Stimulated activated CD8-positive, alpha-beta memory T cell treated with anti-CD3 and anti-CD28 coated beads, Interleukin-4, amount 100 ng/mL, for 24 hours (primary cell): Measurements from ENCODE around the gene CACNA2D4.

Experiments
- DNase-seq: peaks from one replicate; pipeline ENCODE4 v3.0.0-alpha.2; 2020; ENCODE audit warnings: low read depth

The CACNA2D4 gene

GRCh38 chr12:1934831-1935230 lies 16.4 kb upstream of the CACNA2D4 start:
- DNase-seq: no peak

DNA sequence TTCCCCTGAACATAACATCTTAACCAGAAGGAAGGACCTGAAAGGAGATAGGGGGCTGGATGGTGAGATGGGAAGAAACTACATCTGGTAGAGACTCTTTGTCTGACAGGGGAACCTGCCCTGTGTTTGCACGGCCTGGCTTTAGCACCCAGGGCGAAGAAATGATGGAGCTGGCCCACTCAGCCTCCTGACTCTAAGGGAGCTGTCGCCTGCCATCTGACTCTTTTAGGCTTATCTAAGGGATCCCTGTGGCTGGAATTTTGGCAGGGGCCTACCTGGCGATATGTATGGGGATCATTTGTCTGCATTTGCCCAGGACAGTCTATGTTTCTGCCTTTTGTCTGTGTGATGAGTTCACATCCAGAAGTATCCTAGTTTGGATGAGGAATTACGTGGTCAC lies 15.6 kb upstream of the CACNA2D4 start:
- DNase-seq: no peak

DNA sequence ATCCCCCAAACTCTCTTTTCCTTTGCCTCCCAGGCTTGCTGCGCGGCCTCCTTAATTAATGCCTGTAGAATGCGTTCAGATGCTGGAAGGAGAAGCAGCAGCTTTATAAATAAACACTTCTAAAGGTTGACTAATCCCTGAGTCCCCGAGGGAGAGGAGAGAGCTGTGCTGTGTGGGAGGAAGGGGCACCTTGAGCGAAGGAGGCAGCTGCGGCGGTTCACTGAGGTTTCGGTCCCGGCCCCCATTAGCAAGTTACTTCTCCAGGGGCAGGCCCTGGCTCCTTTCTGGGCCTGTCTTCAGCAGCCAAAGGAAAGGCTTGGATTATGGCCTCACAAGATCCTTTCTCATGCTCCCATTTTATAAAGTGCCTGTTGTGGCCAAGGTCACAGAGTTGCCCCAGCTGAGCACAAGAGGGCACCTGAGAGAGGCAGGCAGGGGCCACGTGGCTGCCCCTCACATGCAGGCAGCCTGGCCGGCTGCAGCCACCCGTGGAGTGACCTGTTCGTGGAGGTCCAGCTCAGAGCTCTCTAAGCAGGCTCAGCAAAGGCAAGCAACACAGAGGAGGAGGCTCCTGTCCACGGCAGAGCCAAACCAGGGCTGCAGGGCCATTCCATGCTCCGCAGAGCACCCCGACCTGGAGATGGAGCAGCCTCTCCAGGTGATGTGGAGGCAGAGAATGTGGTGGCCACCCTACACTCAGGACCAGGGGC lies 15.0 kb upstream of the CACNA2D4 start:
- no peak for DNase-seq

DNA sequence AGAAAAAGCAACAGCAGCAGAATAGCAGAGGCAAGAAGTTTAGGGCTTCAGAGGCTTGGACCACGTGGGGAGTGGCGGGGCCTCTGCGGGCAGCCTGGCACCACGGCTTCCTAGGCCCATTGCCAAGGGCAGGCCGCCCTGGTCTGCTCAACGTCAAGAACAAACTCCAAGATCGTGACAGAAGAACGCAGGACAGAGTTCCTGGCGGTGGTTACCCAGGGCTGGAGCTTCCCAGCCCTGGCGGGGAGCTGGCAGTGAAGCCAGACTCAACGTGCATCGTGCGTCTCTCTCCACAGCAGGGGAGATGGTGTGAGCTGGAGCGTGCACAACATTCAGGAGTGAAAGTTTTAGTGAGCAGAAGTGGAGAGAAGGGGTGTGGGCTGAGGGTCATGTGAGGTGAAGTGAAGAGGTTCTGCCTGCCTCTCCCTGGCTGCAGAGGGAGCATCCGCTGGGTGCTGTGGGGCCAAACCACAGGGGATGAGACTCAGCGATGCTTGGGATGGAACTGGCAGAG lies 13.9 kb upstream of the CACNA2D4 start:
- DNase-seq: no peak

GRCh38 chr12:1931642-1932041 lies 13.2 kb upstream of the CACNA2D4 start:
- no peak for DNase-seq

DNA sequence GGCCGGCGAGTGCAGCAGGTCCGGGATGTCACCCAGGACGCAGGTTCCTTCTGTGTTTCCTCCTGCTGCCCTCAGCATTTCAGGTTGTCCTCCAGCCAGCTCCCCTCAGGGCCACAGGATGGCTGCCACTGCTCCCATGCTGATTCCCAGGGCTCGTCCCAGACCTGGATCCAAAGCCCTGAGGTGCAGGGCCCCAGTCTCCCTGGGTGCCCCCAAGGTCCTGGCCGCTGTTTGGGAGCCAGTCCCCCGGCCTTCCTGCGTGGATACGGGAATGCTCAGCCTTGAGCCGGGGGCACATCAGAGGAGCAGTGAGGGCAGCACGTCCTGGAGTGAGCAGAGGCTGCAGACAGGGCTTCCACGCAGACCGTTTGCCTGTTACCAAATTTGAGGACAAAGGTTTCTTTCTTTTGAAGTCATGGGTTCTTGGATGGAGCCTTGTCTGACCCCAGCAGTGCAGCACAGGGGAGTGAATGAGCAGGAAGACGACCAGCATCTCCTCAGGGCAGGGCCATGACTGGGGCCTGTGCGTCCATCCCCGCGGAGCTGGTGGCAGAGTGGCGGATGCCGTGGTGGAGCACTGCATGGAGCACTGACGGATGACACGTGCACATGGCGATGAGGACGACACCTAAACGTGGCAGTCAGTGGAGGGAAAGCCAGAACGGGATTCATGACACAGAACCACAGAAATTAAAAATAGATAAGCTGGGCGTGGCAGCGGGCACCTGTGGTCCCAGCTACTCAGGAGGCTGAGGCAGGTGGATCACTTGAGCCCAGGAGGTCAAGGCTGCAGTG lies 12.5 kb upstream of the CACNA2D4 start:
- DNase-seq: no peak

GRCh38 chr12:1929985-1930802 lies 11.7 kb upstream of the CACNA2D4 start:
- DNase-seq: no peak

- no peak for DNase-seq
Observed at GRCh38 chr12:1929241-1929984, 11.0 kb upstream of the CACNA2D4 start.

DNA sequence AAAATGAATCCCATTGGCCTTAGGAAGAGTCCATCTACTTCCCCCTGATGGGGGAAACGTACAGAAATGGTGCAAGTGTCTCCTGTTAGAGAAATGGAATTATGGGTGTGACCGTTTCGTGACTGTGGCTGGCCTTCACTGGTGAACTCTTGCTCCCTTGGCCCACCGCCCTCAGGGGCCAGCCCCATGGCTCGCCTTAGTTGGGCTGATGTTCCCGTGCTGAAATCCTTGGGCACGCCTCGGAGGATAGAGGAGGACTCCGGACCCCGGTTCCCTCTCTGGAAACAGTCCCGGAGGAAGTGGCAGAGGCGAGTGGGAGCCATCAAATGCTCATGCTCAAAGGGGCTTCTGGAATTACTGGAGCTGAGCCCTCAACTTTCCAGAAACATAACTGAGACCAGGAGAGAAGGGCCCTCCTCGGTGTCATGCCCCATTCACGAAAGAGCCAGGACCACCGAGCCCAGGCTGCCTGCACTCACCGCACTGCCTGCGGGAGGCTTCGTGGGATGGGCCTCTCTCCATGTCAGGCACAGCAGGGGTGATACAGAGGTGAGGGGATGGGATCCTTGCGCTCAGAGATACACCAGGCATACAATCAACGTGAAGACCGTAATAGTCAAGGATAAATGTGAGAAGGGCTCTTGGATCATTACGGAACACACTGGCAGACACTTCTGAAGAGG lies 10.1 kb upstream of the CACNA2D4 start:
- no peak for DNase-seq

GRCh38 chr12:1927751-1928351 lies 9.4 kb upstream of the CACNA2D4 start:
- DNase-seq: no peak

DNA sequence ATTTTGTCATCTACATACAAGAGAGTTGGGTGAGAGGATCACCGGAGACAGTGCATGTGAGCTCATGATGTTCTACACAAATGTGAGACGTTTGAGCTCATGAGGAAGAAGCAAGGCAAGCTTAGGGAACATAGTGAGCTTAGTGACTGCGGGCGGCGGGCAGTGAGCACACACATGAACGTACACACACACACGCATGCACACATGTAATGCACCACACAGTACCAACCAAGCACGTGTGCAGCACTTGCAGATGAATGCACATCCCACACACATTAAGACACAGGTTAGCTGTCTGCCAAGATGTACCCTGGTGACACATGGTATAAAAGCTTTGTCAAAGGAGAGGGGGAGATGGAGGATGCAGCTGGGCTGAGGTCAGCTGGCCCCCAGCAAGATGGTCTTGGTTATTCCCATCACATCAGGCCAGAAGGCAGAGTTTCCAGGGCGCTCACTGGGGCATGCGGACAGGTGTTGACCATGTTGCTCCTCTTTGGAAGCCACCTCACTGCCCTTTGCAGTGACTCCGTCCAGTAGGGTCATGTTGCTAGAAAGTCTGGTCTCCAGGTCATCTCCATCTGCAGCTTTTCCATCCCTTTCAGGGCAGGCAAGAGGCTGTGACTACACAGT lies 8.7 kb upstream of the CACNA2D4 start:
- no peak for DNase-seq

DNA sequence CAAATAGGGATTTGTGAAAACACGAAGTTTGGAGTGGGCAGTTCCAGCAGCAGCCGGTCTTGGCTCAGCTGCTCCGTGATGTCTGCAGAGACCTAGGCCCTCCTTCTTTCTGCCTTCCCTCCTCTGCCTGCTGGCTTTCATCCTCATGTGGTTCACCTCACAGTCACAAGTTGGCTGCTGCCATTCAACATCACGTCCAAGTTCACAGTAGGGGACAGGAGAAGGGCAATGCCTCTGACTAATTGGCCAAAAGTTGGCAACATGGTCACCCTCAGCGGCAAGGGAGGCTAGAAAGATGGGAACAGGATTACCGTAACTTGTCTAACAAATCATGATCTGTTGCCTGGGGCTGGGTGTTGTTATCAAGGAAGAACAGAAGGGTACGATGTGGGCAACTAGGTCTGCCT lies 7.8 kb upstream of the CACNA2D4 start:
- DNase-seq: no peak

- no peak for DNase-seq
Observed at GRCh38 chr12:1925684-1926006, 7.2 kb upstream of the CACNA2D4 start.

DNA sequence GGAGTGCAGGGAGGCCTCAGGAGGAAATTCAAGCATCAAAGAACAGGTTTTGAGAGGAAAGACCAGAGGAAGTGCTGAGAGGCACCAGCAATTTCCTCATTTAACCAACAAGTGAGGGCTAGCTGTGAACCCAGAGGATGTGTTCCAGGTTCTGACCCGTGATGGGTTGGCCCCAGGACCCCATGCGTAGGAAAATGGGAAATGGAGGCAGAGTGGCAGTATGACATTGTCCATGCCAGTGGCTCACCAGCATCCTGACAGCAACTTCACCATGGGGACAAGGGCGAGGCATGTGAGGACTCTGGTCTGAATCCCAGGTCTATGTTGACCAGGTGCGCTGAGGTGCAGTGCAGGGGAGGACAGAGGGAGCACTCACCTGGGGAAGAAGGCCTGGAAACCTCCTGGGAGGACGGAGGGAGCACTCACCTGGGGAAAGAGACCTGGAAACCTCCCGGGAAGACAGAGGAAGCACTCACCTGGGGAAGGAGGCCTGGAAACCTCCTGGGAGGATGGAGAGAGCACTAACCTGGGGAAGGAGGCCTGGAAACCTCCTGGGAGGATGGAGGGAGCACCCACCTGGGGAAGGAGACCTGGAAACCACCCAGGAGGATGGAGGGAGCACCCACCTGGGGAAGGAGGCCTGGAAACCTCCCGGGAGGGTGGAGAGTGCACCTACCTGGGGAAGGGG lies 6.7 kb upstream of the CACNA2D4 start:
- no peak for DNase-seq

- DNase-seq: no peak
Observed at GRCh38 chr12:1922985-1923384, 4.5 kb upstream of the CACNA2D4 start.

GRCh38 chr12:1922075-1922709 lies 3.7 kb upstream of the CACNA2D4 start:
- no peak for DNase-seq

GRCh38 chr12:1920971-1921370 lies 2.5 kb upstream of the CACNA2D4 start:
- no peak for DNase-seq

DNA sequence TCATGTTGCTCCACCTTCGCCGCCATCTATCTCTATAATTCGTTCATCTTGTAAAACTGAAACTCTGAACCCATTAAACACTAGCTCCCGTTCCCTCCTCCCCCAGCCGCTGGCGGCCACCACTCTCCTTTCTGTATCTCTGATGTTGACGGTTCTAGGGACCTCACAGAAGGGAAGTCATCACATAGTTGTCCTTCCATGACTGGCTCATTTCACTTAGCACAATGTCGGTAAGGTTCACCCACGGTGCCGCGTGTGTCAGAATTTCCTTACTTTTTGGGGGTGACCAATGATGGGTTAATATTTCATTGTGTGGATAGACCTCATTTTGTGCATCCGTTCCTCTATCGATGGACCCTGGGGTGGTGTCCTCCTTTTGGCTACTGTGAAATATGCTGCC lies 2.0 kb upstream of the CACNA2D4 start:
- no peak for DNase-seq

DNA sequence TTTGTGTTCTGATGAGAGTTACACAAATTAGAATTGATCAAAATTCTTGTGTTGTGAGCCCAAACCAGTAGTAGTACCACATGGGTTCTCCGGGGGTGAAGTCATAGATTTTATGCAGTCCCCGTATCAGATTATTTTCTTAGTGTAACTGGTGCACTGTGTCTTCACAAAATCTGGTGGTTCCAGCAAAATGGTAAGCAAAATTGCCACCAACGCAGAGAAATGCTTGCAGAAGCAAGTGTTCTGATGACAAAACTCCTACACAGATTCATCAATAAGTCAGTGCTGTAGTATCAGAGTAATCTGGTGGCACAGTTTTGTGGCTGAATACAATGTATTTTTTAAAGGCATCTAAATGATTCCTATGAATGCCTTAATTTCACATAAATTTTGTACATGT lies 1.3 kb upstream of the CACNA2D4 start:
- no peak for DNase-seq
